Measurements from ENCODE around the gene CHRNE.

DNA sequence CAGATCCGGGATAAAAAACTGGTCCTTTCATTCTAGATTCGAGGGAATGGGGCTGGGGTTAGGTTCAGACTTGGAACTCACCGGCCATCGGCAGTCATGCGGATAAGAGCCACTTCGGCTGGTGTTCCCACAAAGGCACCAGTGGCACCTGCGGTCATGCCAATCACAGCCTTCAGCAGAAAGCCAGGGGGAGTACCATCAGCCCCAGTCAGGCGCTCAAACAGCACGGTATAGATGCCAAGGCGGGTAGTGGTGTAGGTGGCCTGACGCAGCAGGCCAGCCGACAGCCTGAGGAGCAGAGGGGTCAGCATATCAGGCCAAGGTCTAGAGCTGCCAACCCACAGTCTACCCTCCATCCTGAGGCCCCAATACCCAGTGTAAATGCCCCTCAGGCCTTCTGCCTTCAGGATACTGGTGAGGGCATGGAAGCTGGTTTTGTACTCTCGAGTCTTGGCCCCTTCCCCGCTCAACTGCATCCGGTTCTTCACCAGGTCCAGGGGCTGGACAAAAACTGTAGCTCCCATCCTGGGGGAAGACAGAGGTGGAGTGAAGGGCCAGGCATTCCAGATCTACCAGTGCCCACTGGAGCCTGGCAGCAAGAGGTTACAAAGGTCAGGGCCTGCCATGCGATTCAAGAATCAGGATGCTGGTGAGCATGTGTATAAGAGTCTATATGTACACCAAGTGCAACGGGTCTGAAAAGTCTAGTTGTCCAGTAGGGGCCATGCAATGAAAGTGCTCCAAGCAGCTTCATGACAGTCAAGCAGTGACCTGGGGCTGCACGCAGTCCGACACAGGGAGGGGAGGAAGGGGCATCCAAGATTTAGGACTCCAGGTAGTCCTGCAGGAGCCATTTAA, 36.0 kb upstream of the CHRNE start:
- no peak for TF ChIP-seq GATA2 (IDR thresholded peaks at IDR 0.05; ENCODE audit: low read depth, low read length)
- no peak for TF ChIP-seq GATA3 (IDR thresholded peaks at IDR 0.05; ENCODE audit: low read depth, low read length)
